ENCODE results near the gene SCGB2A2.

GRCh38 chr11:62295504-62295903, 25.5 kb downstream of the SCGB2A2 start:
- TF ChIP-seq CTCF (conservative IDR thresholded peaks at IDR 0.05) (no peak), EZH2 (IDR thresholded peaks at IDR 0.05; ENCODE audit: low read depth) (no peak)

All from PC-9 (cell line).